ENCODE results near the gene IRF6.

- TF ChIP-seq CTCF (IDR thresholded peaks at IDR 0.05; ENCODE audit: poor library complexity, severe bottlenecking) (no peak), MXI1 (conservative IDR thresholded peaks at IDR 0.05; ENCODE audit: poor library complexity, severe bottlenecking) (no peak), EP300 (conservative IDR thresholded peaks at IDR 0.05; ENCODE audit: poor library complexity, severe bottlenecking) (no peak)
These were observed 39.4 kb upstream of the IRF6 start for GRCh38 chr1:209845408-209845725.
